HepG2 (cell line): Measurements from ENCODE around the gene RIN3. TPM values are rescaled to one million over a fixed set of nuclear protein-coding genes. Genes with fewer than 3 reads are reported as not detected.
A peak's percentile ranks its signal among the peaks of the same experiment; 100 is the strongest.

Source experiments
- ATAC-seq: fragments of 200-7000 bp; cut with Tn5 transposase; 3 replicates; pipeline ENCODE4 v1.9.1; 2020; ENCODE audit warnings: mild to moderate bottlenecking, moderate library complexity
- BruUV-seq: library from RNA; stranded (reverse); fragments of 400-500 nt; replicated peaks from 2 replicates; lab custom pipeline; 2021; lab: Mats Ljungman, UMichigan
- CTCF ChIA-PET: fragments of 300-600 bp; formaldehyde crosslinking; extraction: SDS; loops from one replicate; lab custom pipeline; 2021; ENCODE audit warnings: low total read pairs, inconsistent platforms, low intra/inter-chr PET ratio; lab: Yijun Ruan, JAX
- POLR2A ChIA-PET: fragments of 350-600 bp; sonication (Branson Sonifier 250); formaldehyde crosslinking; loops from one replicate; lab custom pipeline; 2020; ENCODE audit warnings: antibody characterized with exemption, inconsistent platforms; lab: Yijun Ruan, JAX
- DNase-seq: peaks from one replicate; pipeline ENCODE4 v3.0.0-alpha.2; 2015; ENCODE audit warnings: low spot score
- FAIRE-seq: peaks from 3 replicates; lab custom pipeline; 2011; peaks lifted over from hg19 to GRCh38; lab: Jason Lieb, UNC
- H2AFZ ChIP-seq: one replicate; pipeline ENCODE4 v1.6.1; 2011; ENCODE audit warnings: low read length, inconsistent platforms
- H3K27ac ChIP-seq: fragments of 300-600 bp; 3 replicates; pipeline ENCODE4 v1.8.0; 2011; ENCODE audit warnings: mixed run types, mild to moderate bottlenecking, mixed read lengths, low read length, inconsistent platforms; ENCODE audit not compliant: insufficient read depth; ENCODE audit errors: extremely low read length
- H3K27me3 ChIP-seq, 2 experiments: fragments of 200-600 bp in 1 of 2; 2 replicates in 1 of 2; 3 replicates in 1 of 2; pipeline versions ENCODE4 v1.6.0 to v1.8.0; 2011; ENCODE audit warnings: low read length in 2 of 2, mild to moderate bottlenecking in 2 of 2, moderate library complexity in 2 of 2, inconsistent platforms in 1 of 2; ENCODE audit not compliant: insufficient read depth in 2 of 2, control insufficient read depth in 1 of 2
- H3K36me3 ChIP-seq, 2 experiments: fragments of 200-600 bp in 1 of 2; replicated peaks in 1 of 2; 2 replicates in 1 of 2; 3 replicates in 1 of 2; pipeline versions ENCODE4 v1.5.1 to v1.8.0; 2011; ENCODE audit warnings: low read length in 2 of 2, inconsistent platforms in 1 of 2; ENCODE audit not compliant: insufficient read depth in 2 of 2, control insufficient read depth in 1 of 2
- H3K4me1 ChIP-seq: 2 replicates; pipeline ENCODE4 v1.5.1; 2012; ENCODE audit warnings: low read length, inconsistent platforms; ENCODE audit not compliant: insufficient read depth
- H3K4me2 ChIP-seq: 2 replicates; pipeline ENCODE4 v1.6.0; 2011; ENCODE audit warnings: low read depth, low read length, inconsistent platforms
- H3K4me3 ChIP-seq, 3 experiments: fragments of 200-600 bp in 1 of 3; sonication (generic), shearing (Covaris generic) in 1 of 3; replicated peaks in 1 of 3; 2 replicates each; pipeline ENCODE4 v1.5.1; 2011 to 2016; ENCODE audit warnings: low read length in 3 of 3, inconsistent platforms in 2 of 3, low read depth in 2 of 3, mild to moderate bottlenecking in 2 of 3, control low read depth in 1 of 3, mixed read lengths in 1 of 3; ENCODE audit not compliant: insufficient read depth in 1 of 3
- H3K79me2 ChIP-seq: one replicate; pipeline ENCODE4 v1.6.1; 2011; ENCODE audit warnings: low read length, inconsistent platforms; ENCODE audit not compliant: insufficient read depth
- H3K9ac ChIP-seq: 2 replicates; pipeline ENCODE4 v1.6.0; 2011; ENCODE audit warnings: mild to moderate bottlenecking, low read depth, low read length, inconsistent platforms; ENCODE audit not compliant: insufficient read depth
- H3K9me3 ChIP-seq: 2 replicates; pipeline ENCODE4 v1.5.1; 2012; ENCODE audit warnings: mild to moderate bottlenecking, low read length
- H4K20me1 ChIP-seq: 2 replicates; pipeline ENCODE4 v1.6.0; 2011; ENCODE audit warnings: inconsistent platforms, mild to moderate bottlenecking, low read length, moderate library complexity; ENCODE audit not compliant: insufficient read depth
- ARNTL ChIP-seq: sonication (generic); formaldehyde crosslinking; IDR thresholded peaks from 2 replicates; pipeline ENCODE4 v1.4.0; 2020; ENCODE audit warnings: mild to moderate bottlenecking, missing genetic modification reagents
- ELF3 ChIP-seq: IDR thresholded peaks from 2 replicates; pipeline ENCODE4 v1.6.1; 2016; ENCODE audit warnings: missing genetic modification reagents, missing compliant biosample characterization
- ISL2 ChIP-seq: sonication (generic); formaldehyde crosslinking; IDR thresholded peaks from 2 replicates; pipeline ENCODE4 v1.5.0; 2020; ENCODE audit warnings: missing genetic modification reagents
- NR2F6 ChIP-seq, 2 experiments: IDR thresholded peaks; 2 replicates each; pipeline ENCODE4 v1.6.1; 2016; ENCODE audit warnings: antibody characterized with exemption in 1 of 2, mild to moderate bottlenecking in 1 of 2
- SIX4 ChIP-seq: sonication (generic); formaldehyde crosslinking; IDR thresholded peaks from 2 replicates; pipeline ENCODE4 v1.4.0; 2020; ENCODE audit warnings: missing genetic modification reagents
- ZKSCAN8 ChIP-seq: IDR thresholded peaks from 2 replicates; pipeline ENCODE4 v1.6.1; 2016; ENCODE audit warnings: borderline replicate concordance, missing genetic modification reagents, missing compliant biosample characterization
- ZNF879 ChIP-seq: sonication (generic); formaldehyde crosslinking; IDR thresholded peaks from 2 replicates; pipeline ENCODE4 v1.8.1; 2023; ENCODE audit warnings: missing genetic modification reagents
- WGBS: methylation state at CpG from one replicate; pipeline ENCODE4 v1.1.6; 2017; ENCODE audit warnings: low lambda C conversion rate; 5-methylcytosine and 5-hydroxymethylcytosine counted together
- in situ Hi-C: cut with HindIII; loops from 2 replicates; pipeline ENCODE4 v1.10.0; 2017; ENCODE audit warnings: low pct_unique_long_range_greater_than_20kb; ENCODE audit not compliant: extremely low pct_ligation_motif_present
- intact Hi-C: fragments of 100-400 bp; cut with micrococcal nuclease; formaldehyde crosslinking; loops from one replicate; pipeline ENCODE4 v1.10.0; 2022; ENCODE audit not compliant: unreplicated experiment
- polyA plus RNA-seq, 8 experiments: library from polyadenylated mRNA; depleted of rRNA in 3 of 8; stranded (reverse) in 7 of 8; unstranded in 1 of 8; fragments of >200 nt; fragmentation: Illumina TruSeq in 4 of 8; extraction: Trizol in 4 of 8; gene quantifications; 2 replicates each; pipeline versions ENCODE4 v1.2.1 to v1.2.3, GENCODE V29; 2011 to 2016; ENCODE audit warnings: low read depth in 4 of 8, missing spikeins in 1 of 8, mixed read lengths in 1 of 8; ENCODE audit not compliant: insufficient read depth in 1 of 8
- total RNA-seq, 5 experiments: library from RNA; depleted of rRNA; stranded (reverse); fragments of >200 nt; fragmentation: Illumina TruSeq; extraction: Trizol; gene quantifications; 2 replicates each; pipeline ENCODE4 v1.2.3, GENCODE V29; 2016; ENCODE audit warnings: low read depth in 1 of 5
- TF ChIP-seq, protein P1 (sequence below): sonication (generic); formaldehyde crosslinking; IDR thresholded peaks from 2 replicates; pipeline ENCODE4 v1.5.0; 2020; ENCODE audit warnings: mild to moderate bottlenecking, missing genetic modification reagents
- TF ChIP-seq, protein P2 (sequence below): sonication (generic); formaldehyde crosslinking; IDR thresholded peaks from 2 replicates; pipeline ENCODE4 v1.4.0; 2020; ENCODE audit warnings: mild to moderate bottlenecking, missing genetic modification reagents

The RIN3 gene
- total and polyA plus RNA-seq, 2 of the 13 experiments (the other 11 are each of a cell fraction or from before 2014, with no cell fraction given) = 2.3 to 3.6 TPM

GRCh38 chr14:92709340-92710000, 195.9 kb downstream of the RIN3 start:
- Histone ChIP-seq H3K36me3 (peaks cover 5 to 7% of the 10 kb centered on the region in 2 experiments; a peak in 3 of 5 replicates), H3K9me3 (no peaks in the 10 kb centered on the region), H2AFZ (no peak overlapping the region), H3K9ac (no peak overlapping the region), H3K79me2 (no peaks in the 10 kb centered on the region), H3K27me3 (no peaks in the 10 kb centered on the region), H4K20me1 (no peaks in the 10 kb centered on the region), H3K4me2 (no peak overlapping the region), H3K4me3 (no peak overlapping the region), H3K27ac (no peak overlapping the region), H3K4me1 (peaks cover 13% of the 10 kb centered on the region)
- WGBS = 91% methylated on average over 12 of the region's 13 CpGs
- DNase-seq (no peak), ATAC-seq (no peak), FAIRE-seq (no peak)
- ChIA-PET POLR2A (interaction anchor here (1.2 kb wide), 1 partner anchor 39 kb away, joined by 4 read pairs; the partner anchor contains the start of gene LGMN), CTCF (interaction anchor here (1.5 kb wide), 1 partner anchor 75 kb away, joined by 5 read pairs; no protein-coding TSS in a partner anchor)
- intact Hi-C loops = no loop called here
- TF ChIP-seq ARNTL (CRISPR knock-in tag) (no peak), NR2F6 (IDR thresholded peaks at IDR 0.05) (no peak), NR2F6 (CRISPR knock-in tag; IDR thresholded peaks at IDR 0.05) (0 out of 2 replicates have a peak, but pooled peaks have one; percentile 20)
- in situ Hi-C loops = no loop called here
- no TSS peak for BruUV-seq

GRCh38 chr14:92710001-92710341, 196.4 kb downstream of the RIN3 start:
- no peak overlapping the region for H2AFZ ChIP-seq
- H3K27me3 ChIP-seq = no peaks in the 10 kb centered on the region
- no peaks in the 10 kb centered on the region for H3K79me2 ChIP-seq
- DNase-seq (no peak), FAIRE-seq (no peak), ATAC-seq (no peak)
- CTCF ChIA-PET = no interaction called here
- in situ Hi-C loops (loop anchor here (5.0 kb wide), 1 partner anchor 72 kb away; no protein-coding TSS in a partner anchor), intact Hi-C loops (loop anchor here (5.0 kb wide), 1 partner anchor 37 kb away; the partner anchor contains the start of gene LGMN)
- no peak overlapping the region for H3K9ac ChIP-seq
- 88% methylated on average over 4 of the region's 5 CpGs for WGBS
- no TSS peak for BruUV-seq
- H3K9me3 ChIP-seq = no peaks in the 10 kb centered on the region
- no peak overlapping the region for H3K27ac ChIP-seq
- POLR2A ChIA-PET = no interaction called here
- no peak overlapping the region for H3K4me3 ChIP-seq
- no peaks in the 10 kb centered on the region for H4K20me1 ChIP-seq
- no peak overlapping the region for H3K4me2 ChIP-seq
- H3K36me3 ChIP-seq = peaks cover 5 to 7% of the 10 kb centered on the region in 2 experiments; a peak in 3 of 5 replicates
- peaks cover 13% of the 10 kb centered on the region for H3K4me1 ChIP-seq
- TF ChIP-seq ISL2 (CRISPR knock-in tag) (no peak), ZNF879 (CRISPR knock-in tag) (no peak), ELF3 (CRISPR knock-in tag) (no peak), ZKSCAN8 (CRISPR knock-in tag) (no peak), SIX4 (no peak)
- TF ChIP-seq, protein P1, sequence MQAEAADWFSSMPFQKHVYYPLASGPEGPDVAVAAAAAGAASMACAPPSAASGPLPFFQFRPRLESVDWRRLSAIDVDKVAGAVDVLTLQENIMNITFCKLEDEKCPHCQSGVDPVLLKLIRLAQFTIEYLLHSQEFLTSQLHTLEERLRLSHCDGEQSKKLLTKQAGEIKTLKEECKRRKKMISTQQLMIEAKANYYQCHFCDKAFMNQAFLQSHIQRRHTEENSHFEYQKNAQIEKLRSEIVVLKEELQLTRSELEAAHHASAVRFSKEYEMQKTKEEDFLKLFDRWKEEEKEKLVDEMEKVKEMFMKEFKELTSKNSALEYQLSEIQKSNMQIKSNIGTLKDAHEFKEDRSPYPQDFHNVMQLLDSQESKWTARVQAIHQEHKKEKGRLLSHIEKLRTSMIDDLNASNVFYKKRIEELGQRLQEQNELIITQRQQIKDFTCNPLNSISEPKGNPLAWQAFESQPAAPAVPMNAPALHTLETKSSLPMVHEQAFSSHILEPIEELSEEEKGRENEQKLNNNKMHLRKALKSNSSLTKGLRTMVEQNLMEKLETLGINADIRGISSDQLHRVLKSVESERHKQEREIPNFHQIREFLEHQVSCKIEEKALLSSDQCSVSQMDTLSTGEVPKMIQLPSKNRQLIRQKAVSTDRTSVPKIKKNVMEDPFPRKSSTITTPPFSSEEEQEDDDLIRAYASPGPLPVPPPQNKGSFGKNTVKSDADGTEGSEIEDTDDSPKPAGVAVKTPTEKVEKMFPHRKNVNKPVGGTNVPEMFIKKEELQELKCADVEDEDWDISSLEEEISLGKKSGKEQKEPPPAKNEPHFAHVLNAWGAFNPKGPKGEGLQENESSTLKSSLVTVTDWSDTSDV (CRISPR knock-in tag) = no peak
- TF ChIP-seq, protein P2, sequence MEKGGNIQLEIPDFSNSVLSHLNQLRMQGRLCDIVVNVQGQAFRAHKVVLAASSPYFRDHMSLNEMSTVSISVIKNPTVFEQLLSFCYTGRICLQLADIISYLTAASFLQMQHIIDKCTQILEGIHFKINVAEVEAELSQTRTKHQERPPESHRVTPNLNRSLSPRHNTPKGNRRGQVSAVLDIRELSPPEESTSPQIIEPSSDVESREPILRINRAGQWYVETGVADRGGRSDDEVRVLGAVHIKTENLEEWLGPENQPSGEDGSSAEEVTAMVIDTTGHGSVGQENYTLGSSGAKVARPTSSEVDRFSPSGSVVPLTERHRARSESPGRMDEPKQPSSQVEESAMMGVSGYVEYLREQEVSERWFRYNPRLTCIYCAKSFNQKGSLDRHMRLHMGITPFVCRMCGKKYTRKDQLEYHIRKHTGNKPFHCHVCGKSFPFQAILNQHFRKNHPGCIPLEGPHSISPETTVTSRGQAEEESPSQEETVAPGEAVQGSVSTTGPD (CRISPR knock-in tag) = no peak
